Upper lobe of left lung (tissue), 6 donors: ENCODE data around the gene DLX4. TPM values are rescaled to one million over a fixed set of nuclear protein-coding genes. Genes with fewer than 3 reads are reported as not detected.

Experiments
- ATAC-seq, 2 donors: fragments of 200-7000 bp; cut with Tn5 transposase; one replicate each; pipeline ENCODE4 v1.9.1; 2022; ENCODE audit warnings: mild to moderate bottlenecking in 2 of 2, moderate library complexity in 2 of 2; ENCODE audit not compliant: low FRiP score in 2 of 2
- DNase-seq, 2 donors: peaks; one replicate each; pipeline ENCODE4 v3.0.0-alpha.2; 2019 to 2020
- H3K27ac ChIP-seq, 4 donors: fragments of 200-600 bp; sonication (generic); one replicate each; pipeline ENCODE4 v1.5.1; 2016 to 2019
- H3K27me3 ChIP-seq, 4 donors: fragments of 200-600 bp; sonication (generic); one replicate each; pipeline ENCODE4 v1.5.1; 2017 to 2019
- H3K36me3 ChIP-seq, 4 donors: fragments of 200-600 bp; sonication (generic); one replicate each; pipeline ENCODE4 v1.5.1; 2016 to 2019
- H3K4me1 ChIP-seq, 4 donors: fragments of 200-600 bp; sonication (generic); one replicate each; pipeline ENCODE4 v1.5.1; 2018 to 2019
- H3K4me3 ChIP-seq, 4 donors: fragments of 200-600 bp; sonication (generic); one replicate each; pipeline ENCODE4 v1.5.1; 2017 to 2019; ENCODE audit warnings: mild to moderate bottlenecking in 2 of 4, moderate library complexity in 1 of 4
- H3K9me3 ChIP-seq, 4 donors: fragments of 200-600 bp; sonication (generic); one replicate each; pipeline ENCODE4 v1.5.1; 2018 to 2019
- EP300 ChIP-seq, 4 donors: sonication (generic); formaldehyde crosslinking; IDR thresholded peaks; one replicate each; pipeline ENCODE4 v1.5.1; 2017; ENCODE audit warnings: antibody characterized with exemption in 4 of 4, control low read depth in 2 of 4
- POLR2A ChIP-seq, 4 donors: fragments of 450-650 bp; IDR thresholded peaks; one replicate each; pipeline ENCODE4 v1.5.1; 2016 to 2017; ENCODE audit warnings: antibody characterized with exemption in 4 of 4, mild to moderate bottlenecking in 2 of 4
- POLR2AphosphoS5 ChIP-seq, 2 donors: sonication (generic); formaldehyde crosslinking; IDR thresholded peaks; one replicate each; pipeline ENCODE4 v1.5.1; 2017; ENCODE audit warnings: antibody characterized with exemption in 2 of 2
- WGBS, 2 donors: methylation state at CpG; one replicate each; pipeline ENCODE4 v1.1.5; 2017 to 2018; 5-methylcytosine and 5-hydroxymethylcytosine counted together
- total RNA-seq, 6 donors: library from RNA; depleted of rRNA in 4 of 6; stranded (reverse); fragments of >200 nt in 4 of 6; gene quantifications; one replicate each; pipeline versions ENCODE4 v1.1.0 to v1.2.1, GENCODE V29; 2016 to 2021
- TF ChIP-seq, protein P1 (sequence below), 6 experiments: fragments of 450-650 bp in 4 of 6; fragments of 200-600 bp in 2 of 6; sonication (generic) in 2 of 6; IDR thresholded peaks; one replicate each; pipeline ENCODE4 v1.5.1; 2016 to 2019; ENCODE audit warnings: antibody characterized with exemption in 6 of 6
- donor health status: DM: no; HTN: no; CAD: no; lungs with moderate emphysema.
- donor health status: DM: no; HTN: yes; CAD: no; lungs with severe emphysema.

Gene DLX4
- total RNA-seq, 6 donors from 2014 or later, result 0.61 to 12.7 (median 2.5) TPM

DNA sequence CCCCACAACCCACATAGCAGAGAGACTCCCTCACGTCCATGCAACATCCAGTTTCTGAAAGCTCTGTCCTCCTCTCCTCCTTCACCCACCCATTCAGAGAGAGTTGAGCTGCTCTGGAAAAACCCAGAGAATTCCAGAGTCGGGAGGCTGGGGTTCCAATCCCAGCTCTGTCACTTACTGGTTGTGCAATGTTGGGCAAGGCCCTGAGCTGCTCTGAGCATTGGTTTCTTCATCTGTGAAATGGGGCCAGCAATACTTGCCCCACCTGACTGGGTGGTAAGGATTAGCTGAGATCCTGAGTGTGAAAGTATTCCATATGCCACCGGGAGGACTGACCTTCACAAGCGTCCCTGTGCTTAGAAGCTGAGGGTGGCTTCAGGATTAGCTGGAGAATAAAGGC lies 12.2 kb upstream of the DLX4 start:
- Histone ChIP-seq H3K36me3 (no peaks in the 10 kb centered on the region), H3K27ac (no peak overlapping the region), H3K9me3 (no peaks in the 10 kb centered on the region), H3K4me3 (no peak overlapping the region), H3K4me1 (no peaks in the 10 kb centered on the region), H3K27me3 (no peaks in the 10 kb centered on the region)
- no peak for DNase-seq
- no peak for TF ChIP-seq POLR2AphosphoS5 (IDR thresholded peaks at IDR 0.05)
- no peak for TF ChIP-seq POLR2A (IDR thresholded peaks at IDR 0.05)
- no peak for TF ChIP-seq EP300 (IDR thresholded peaks at IDR 0.05)
- TF ChIP-seq, protein P1, sequence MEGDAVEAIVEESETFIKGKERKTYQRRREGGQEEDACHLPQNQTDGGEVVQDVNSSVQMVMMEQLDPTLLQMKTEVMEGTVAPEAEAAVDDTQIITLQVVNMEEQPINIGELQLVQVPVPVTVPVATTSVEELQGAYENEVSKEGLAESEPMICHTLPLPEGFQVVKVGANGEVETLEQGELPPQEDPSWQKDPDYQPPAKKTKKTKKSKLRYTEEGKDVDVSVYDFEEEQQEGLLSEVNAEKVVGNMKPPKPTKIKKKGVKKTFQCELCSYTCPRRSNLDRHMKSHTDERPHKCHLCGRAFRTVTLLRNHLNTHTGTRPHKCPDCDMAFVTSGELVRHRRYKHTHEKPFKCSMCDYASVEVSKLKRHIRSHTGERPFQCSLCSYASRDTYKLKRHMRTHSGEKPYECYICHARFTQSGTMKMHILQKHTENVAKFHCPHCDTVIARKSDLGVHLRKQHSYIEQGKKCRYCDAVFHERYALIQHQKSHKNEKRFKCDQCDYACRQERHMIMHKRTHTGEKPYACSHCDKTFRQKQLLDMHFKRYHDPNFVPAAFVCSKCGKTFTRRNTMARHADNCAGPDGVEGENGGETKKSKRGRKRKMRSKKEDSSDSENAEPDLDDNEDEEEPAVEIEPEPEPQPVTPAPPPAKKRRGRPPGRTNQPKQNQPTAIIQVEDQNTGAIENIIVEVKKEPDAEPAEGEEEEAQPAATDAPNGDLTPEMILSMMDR (IDR thresholded peaks at IDR 0.05), result no peak
- WGBS, 2 donors, result 58 to 68% methylated on average over 3 to 4 of the region's 4 CpGs
- ATAC-seq, result no peak

DNA sequence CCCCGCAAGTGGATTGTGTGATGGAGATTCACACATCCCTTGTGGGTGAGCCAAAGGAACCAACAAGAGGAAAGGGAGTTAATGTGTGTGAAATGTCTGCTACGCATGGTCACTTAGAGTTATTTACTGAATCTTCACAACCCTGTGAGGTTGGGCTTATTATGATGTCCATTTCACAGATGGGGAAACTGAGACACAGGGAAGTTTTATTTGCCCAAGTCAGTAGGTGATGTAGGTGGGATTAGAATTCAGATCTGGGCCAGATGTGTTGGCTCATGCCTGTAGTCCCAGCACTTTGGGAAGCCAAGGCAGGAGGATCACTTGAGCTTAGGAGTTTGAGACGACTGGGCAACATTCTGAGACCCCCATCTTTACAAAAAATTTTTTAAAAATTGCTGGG lies 11.6 kb upstream of the DLX4 start:
- DNase-seq, result no peak
- WGBS, 2 donors, result 69 to 85% methylated on average over 3 of the region's 3 CpGs
- H3K4me3 ChIP-seq, result no peak overlapping the region
- H3K27me3 ChIP-seq, result peaks cover 0 to under 1% (median 0%) of the 10 kb centered on the region in 4 donors
- ATAC-seq, result no peak
- no peak overlapping the region for H3K27ac ChIP-seq
- no peaks in the 10 kb centered on the region for H3K4me1 ChIP-seq
- no peaks in the 10 kb centered on the region for H3K9me3 ChIP-seq
- TF ChIP-seq, protein P1 (IDR thresholded peaks at IDR 0.05), result no peak
- no peak for TF ChIP-seq EP300 (IDR thresholded peaks at IDR 0.05)
- TF ChIP-seq POLR2AphosphoS5 (IDR thresholded peaks at IDR 0.05), result no peak
- TF ChIP-seq POLR2A (IDR thresholded peaks at IDR 0.05), result no peak
- H3K36me3 ChIP-seq, result no peaks in the 10 kb centered on the region

DNA sequence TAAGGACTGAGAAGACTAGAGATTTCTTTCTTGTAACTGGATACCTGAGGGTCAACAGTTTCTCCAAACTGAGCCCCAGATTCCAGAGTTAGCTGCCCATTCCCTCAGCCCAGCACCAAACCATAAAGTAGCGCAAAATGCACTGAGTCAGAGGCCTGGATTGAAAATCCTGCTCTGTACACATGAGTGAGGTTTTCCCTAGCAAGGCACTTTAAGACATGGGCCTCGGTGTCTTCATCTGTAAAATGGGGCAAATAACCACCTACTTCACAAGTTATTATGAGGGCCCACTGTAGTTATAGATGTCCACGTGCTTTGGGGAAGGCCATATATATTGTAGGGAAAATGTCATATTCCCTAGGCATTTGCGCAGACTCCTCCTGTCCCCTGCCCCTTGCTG lies 10.3 kb upstream of the DLX4 start:
- no peak for ATAC-seq
- H3K9me3 ChIP-seq, result no peaks in the 10 kb centered on the region
- TF ChIP-seq, protein P1 (IDR thresholded peaks at IDR 0.05), result no peak
- TF ChIP-seq EP300 (IDR thresholded peaks at IDR 0.05) (no peak), POLR2AphosphoS5 (IDR thresholded peaks at IDR 0.05) (no peak), POLR2A (IDR thresholded peaks at IDR 0.05) (no peak)
- DNase-seq, result no peak
- peaks cover under 1 to 13% (median 8%) of the 10 kb centered on the region in 4 donors for H3K27me3 ChIP-seq
- 94 to 95% methylated on average over 4 of the region's 4 CpGs for WGBS, 2 donors
- H3K4me3 ChIP-seq, result no peak overlapping the region
- H3K4me1 ChIP-seq, result peaks cover under 1 to 2% (median 2%) of the 10 kb centered on the region in 4 donors
- no peak overlapping the region for H3K27ac ChIP-seq
- H3K36me3 ChIP-seq, result no peaks in the 10 kb centered on the region

DNA sequence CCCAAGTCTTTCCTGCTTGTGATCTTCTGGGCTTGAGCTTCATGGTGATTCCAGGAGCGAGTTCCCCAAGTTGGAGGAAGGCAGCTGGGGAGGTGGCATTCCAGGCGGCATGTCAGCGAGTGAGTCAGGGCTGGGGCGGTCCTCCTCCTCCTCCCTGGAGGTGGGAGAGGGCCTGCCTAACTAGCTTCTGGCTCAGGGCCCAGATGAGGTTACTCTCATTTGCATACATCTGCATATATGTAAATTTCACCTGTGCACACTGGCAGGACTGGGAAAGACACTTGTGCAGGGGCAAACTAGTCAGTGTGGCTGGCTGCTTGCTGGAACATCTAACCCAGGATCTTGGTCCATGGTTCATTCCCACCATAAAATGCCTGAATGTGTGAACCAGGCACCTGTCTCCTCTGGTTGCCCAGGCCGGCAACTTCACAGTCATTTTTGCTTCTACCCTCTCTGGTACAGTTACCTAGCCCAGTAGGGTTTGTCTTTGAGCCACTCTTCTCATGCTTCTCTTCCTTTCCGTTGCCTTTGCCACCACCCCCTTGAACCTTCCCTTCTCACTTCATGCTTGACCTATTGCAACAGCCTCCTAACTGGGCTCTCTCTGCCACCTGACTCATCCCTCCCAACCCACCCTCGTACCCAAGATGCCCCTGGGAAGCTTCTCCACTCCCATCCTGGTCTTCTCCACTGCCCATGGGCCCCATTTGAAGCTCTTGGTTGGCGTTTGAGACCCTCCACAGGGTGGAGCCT lies 9.6 kb upstream of the DLX4 start:
- Histone ChIP-seq H3K27ac (no peak overlapping the region), H3K4me3 (no peak overlapping the region), H3K36me3 (no peaks in the 10 kb centered on the region), H3K27me3 (peaks cover 3 to 19% (median 14%) of the 10 kb centered on the region in 4 donors), H3K9me3 (no peaks in the 10 kb centered on the region), H3K4me1 (peaks cover 6 to 9% (median 8%) of the 10 kb centered on the region in 4 donors)
- no peak for DNase-seq
- no peak for ATAC-seq
- TF ChIP-seq POLR2AphosphoS5 (IDR thresholded peaks at IDR 0.05), result no peak
- no peak for TF ChIP-seq POLR2A (IDR thresholded peaks at IDR 0.05)
- TF ChIP-seq EP300 (IDR thresholded peaks at IDR 0.05), result no peak
- TF ChIP-seq, protein P1 (IDR thresholded peaks at IDR 0.05), result no peak
- 77 to 79% methylated on average over 8 of the region's 8 CpGs for WGBS, 2 donors
